ENCODE data around the gene PPP1R26.

Gene PPP1R26

DNA sequence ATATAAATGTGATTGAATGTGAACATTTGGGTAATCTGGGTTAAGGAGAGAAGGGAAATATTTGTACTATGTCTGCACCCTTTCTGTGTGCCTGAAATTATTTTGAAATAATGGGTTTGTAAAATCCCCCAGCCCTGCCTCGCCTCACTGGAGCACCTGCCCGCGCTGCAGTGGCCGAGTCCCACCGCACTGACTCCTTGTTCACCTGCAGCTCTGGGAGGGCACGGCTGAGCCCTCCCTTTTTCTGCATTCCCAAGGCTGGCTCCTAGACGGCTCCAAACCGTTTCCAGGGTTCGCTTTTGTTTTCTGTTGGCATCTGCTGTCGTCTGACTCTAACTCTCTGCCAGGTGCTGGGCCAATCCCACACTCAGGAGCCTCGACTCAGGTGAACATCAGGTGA is 17.6 kb upstream of the PPP1R26 start:
- no peak for DNase-seq (ENCODE audit: low read depth in 3 of 3)

DNA sequence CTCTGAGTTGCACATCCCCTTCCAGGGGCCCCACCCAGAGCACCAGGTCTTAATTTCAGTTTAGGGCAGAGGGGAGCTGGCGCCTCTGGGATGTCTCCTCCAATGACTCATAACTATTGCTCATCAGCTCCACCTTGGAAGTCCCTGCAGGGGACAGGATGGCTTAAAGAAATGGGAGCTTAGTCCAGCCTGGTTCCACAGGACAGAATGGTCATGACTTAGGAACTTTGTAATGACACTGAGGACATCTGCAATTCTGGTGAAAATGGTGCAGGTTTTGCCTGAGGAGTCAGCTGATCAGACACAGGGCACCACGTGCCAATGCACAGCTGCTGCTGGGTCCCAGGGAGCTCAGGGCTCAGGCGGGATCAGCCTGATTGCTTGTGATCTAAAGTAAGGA is 16.4 kb upstream of the PPP1R26 start:
- DNase-seq (ENCODE audit: low read depth in 3 of 3) = no peak

DNA sequence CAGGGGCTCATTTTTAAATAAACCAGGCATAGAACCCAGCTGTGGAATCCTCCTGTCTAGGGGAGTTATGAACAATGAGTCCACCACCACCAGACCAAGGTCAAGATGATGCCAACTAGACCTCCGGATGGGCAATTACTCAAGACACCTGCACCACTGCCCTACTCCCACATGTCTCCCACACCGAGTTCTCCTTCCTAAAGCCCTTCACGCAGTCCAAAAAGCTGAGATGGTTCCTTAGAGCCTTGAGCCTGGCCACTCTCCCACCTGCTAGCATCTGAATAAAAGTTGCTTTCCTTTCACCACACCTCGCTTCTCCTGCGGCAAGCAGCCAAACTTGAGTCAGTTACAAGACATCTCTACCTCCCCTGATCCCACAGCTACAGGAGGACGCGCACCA is 15.4 kb upstream of the PPP1R26 start:
- no peak for DNase-seq (ENCODE audit: low read depth in 3 of 3)

- peak; percentile 43 to 53 (median 47) for DNase-seq (ENCODE audit: low read depth in 3 of 3)
Observed at GRCh38 chr9:135468854-135469521, 10.6 kb upstream of the PPP1R26 start.

DNA sequence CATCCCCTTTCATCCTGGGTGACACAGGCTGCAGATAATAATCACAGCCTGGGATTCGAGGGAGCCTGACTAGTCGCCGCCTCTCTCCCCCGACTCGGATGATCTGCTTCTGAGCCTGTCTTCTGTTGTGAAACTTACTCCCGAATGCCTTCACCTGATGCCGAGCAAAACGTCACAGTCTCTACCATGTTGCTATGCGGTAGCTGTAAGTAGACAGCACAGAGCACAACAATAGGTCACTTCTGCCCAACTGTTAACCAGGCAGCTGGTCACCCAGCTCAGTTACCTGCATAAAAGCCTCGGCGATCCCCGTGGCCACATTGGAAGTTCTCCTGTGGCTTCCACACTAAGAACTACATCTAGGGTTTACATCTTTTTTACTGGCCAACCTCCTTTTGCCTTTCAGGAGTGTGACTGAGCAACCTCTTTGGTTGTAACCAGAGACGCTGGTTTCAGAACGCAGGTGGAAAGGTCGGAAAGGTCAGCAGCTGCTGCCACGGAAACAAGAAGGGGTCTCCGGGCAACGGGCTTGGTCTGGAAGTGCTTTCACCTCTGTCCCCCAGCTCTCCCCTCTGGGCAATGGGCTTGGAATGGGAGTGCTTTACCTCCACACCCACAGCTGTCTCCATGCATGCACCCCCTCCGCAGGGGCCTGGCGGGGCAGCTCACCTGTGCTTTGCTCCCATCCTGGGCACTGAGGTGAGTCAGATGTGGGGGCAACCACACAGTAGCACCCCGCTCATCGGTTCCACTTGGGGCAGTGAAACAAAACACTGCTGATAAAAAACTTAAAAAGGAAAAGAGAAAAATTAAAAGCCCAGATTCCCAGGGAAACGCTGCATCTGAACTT is 7.6 kb upstream of the PPP1R26 start:
- no peak for DNase-seq (ENCODE audit: low read depth in 3 of 3)

GRCh38 chr9:135473972-135474543 is 5.5 kb upstream of the PPP1R26 start:
- no peak for DNase-seq (ENCODE audit: low read depth in 3 of 3)

GRCh38 chr9:135474915-135475314 is 4.7 kb upstream of the PPP1R26 start:
- DNase-seq (ENCODE audit: low read depth in 3 of 3) = no peak

DNA sequence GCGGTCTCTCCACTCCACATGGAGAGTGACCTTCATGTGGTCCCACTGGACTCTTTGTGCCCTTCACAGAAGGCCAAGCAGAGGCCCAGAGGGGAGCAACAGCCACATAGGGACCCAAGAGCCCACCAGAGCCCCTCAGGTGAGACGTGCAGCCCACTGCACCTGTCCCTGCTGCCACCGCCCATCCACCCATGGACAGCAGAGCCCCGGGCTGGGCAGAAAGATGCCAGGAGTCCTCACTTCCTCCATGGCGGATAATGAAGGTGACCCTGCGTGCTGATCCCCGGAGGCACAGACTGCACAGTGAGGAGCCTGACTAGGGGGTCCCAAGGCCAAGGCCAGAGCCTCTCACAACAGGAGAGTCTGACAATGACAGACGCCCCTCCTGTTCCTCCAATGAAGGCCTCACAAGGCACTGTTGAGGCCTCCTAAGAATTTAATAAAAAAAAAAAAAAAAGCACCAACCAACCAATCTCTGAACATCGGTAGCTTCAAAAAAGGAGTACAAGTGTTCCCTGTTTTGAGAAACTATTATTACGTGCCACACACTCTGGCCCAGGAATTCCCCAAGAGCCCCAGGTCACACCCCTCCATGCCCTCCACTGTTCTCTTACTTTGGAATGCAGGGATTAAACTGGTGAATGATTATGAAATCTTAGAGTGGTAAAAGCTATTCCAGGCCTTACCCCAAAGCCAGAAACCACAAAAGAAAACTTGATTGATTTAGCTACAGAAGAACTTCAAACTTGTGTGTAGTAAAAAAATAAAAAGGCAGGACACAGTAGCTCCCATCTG is 2.8 kb upstream of the PPP1R26 start:
- no peak for DNase-seq (ENCODE audit: low read depth in 3 of 3)

DNA sequence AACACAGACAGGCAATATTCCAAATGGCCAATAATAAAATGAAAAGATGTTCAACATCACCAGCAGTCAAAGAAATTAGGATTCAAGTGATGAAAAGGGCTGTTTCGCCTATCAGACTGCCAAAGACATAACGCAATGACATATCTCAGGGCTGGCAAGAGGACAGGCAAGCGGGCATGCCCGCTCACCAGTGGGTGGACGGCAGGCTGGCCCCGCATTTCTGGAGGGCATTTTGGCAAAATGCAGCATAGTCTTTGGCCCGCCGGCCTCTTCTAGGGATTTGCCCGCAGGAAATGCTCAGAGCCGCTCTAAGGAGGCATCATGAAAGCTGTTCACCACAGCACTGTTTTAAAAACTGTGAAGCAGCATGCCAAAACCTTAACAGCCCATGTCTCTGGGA is 1.4 kb upstream of the PPP1R26 start:
- DNase-seq (ENCODE audit: low read depth in 3 of 3) = no peak

DNA sequence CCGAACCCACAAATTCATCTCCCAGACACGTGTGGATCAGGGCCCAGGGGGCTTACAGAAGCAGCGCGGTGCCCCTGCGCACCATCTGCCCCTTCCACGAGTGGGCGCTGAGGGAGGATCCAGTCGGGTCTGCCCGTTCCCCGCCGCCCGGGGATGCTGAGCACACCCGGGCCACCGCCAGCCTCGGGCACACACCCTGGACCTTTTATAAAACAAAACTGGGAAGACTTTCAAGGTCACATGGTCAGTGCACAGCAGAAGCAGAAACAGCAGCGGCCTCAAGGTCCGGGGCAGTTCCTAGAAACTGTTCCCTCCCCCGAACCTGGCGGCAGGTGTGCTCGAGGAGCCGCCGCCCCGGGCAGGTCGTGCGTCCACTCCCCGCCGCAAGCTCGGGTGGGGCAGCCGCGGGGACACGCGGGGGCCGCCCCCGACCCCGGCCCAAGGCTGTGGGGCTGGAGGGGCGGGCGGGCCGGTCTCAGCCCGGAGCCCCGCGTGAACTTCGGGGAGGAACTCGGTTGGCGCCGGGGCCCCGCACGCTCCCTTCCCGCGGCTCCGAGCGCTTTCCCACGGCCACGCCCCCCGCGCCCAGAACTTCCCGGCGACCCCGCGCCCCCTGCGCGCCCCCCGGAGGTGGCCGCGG is 633 bp upstream of the PPP1R26 start:
- no peak for DNase-seq (ENCODE audit: low read depth in 3 of 3)

GRCh38 chr9:135480071-135480939 is 723 bp downstream of the PPP1R26 start:
- no peak for DNase-seq (ENCODE audit: low read depth in 3 of 3)

DNA sequence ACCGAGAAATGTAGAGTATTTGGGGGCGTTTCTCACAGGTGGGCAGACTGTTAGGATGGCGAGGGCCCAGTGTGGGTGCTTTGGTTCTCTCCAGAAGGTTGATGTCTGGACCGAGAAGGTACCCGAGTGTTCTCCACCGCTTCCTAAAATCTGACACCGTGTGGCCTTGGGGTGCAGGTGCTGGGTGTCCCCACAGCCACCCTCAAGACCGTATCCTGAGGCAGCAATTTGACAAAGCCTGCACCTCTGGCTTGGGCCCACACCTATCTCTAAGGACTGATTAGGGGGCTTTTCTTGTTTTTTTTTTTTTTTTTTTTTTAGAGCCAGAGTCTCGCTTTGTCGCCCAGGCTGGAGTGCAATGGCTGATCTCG is 1.3 kb downstream of the PPP1R26 start:
- no peak for DNase-seq (ENCODE audit: low read depth in 3 of 3)

DNA sequence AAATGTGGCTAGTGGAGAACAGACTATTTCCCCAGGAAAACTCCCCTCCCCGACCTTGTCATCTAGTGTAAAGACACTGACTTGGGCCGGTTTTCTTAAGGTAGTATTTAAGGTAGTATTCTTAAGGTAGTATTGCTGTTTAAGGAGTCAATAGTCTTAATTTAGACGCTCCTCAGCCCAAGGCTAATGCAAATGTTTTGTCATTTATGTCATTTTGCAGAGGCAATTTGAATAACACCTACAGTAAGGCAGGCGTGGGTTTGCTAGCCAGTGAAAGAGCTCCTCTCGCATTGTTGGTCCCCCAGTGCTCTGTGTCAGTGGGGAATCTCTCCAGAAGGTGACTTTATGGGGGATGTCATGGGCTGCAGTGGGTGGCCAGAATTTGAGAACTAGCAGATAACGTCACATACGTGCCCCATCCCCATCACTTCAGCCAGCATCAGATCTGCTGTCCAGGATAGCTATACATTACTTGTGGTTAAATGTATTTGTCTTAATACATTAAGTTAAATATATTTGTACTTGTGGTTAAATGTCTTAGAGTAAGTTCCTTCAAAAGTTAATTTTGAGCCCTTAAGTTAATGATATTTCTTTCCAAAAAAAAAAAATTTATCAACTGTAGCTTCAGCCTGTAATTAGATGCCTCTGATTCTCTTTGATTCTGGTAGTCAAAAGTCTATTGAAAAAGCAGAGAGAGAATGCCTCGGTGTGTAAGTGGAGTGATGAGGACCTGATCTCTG is 2.6 kb downstream of the PPP1R26 start:
- DNase-seq (ENCODE audit: low read depth in 3 of 3) = no peak

DNA sequence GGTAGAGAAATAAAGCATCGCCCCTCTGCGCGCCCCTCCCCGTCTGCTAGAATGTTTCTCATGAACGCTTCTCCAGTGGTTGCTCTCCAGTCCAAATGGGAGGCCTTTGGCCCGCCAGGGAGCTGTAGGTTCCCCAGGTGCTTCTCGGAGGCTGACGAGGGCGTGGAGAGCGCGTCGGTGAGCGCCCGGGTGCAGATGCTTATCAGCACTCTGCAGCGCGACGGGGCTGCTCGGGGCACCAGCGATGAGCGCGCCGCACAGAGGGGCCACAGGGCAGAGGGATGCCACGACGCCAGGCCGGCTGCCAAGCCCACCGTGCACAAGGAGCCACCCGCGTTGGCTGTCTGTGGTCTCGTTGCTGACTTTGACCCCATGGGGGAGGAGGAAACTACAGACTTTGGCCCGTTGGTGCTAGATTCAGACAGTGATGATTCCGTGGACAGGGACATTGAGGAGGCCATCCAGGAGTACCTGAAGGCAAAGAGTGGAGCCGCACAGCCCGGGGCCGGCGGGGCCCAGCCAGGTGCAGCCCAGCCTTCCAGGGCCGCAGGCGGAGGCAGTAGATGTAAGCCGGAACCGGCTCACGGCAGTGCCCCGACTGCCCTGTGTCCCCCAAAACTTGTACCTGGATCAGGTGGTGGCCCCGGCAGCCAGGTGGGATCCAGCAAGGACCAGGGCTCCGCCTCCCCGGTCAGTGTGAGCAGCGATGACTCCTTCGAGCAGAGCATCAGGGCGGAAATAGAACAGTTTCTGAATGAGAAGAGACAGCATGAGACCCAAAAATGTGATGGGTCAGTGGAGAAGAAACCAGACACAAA is 5.1 kb downstream of the PPP1R26 start:
- DNase-seq (ENCODE audit: low read depth in 3 of 3) = no peak

DNA sequence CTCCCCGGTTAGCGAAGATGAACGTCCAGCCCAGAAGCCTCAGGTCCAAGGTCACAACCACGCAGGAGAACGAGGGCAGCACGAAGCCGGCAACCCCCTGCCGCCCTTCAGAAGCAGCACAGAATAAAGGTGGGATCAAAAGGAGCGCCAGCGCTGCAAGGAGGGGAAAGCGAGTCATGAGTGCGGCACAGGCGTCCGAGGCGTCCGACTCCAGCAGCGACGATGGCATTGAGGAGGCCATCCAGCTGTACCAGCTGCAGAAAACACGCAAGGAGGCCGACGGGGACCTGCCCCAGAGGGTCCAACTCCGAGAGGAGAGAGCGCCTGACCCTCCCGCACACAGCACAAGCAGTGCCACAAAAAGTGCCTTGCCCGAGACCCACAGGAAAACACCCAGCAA is 5.8 kb downstream of the PPP1R26 start:
- no peak for DNase-seq (ENCODE audit: low read depth in 3 of 3)

DNA sequence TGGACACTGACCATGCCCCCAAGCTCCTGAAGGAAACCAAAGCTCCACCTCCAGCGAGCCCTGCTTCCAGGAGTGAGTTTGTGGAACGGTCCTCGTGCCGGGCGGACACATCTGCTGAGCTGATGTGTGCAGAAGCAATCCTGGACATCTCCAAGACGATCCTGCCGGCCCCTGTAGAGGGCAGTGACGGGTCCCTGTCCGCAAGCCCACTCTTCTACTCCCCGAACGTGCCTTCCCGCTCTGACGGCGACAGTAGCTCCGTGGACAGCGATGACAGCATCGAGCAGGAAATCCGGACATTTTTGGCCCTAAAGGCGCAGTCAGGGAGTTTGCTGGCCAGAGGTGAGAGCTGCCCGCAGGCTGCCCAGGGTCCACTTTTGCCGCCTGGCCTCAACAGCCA is 6.2 kb downstream of the PPP1R26 start:
- no peak for DNase-seq (ENCODE audit: low read depth in 3 of 3)

- no peak for DNase-seq (ENCODE audit: low read depth in 3 of 3)
Observed at GRCh38 chr9:135486267-135487065, 6.9 kb downstream of the PPP1R26 start.

GRCh38 chr9:135487281-135488012 is 7.9 kb downstream of the PPP1R26 start:
- DNase-seq (ENCODE audit: low read depth in 3 of 3) = no peak
